ENCODE measurements around the gene FBP2.

GRCh38 chr9:94567271-94567670, 26.4 kb downstream of the FBP2 start:
- TF ChIP-seq CTCF (IDR thresholded peaks at IDR 0.05) (no peak), NR3C1 (CRISPR knock-in tag; conservative IDR thresholded peaks at IDR 0.05; ENCODE audit: low read depth) (no peak), SOX15 (CRISPR knock-in tag; IDR thresholded peaks at IDR 0.05) (no peak), ZNF138 (CRISPR knock-in tag; conservative IDR thresholded peaks at IDR 0.05) (no peak), CREB1 (CRISPR knock-in tag; IDR thresholded peaks at IDR 0.05) (no peak), RELA (CRISPR knock-in tag; IDR thresholded peaks at IDR 0.05; ENCODE audit: borderline replicate concordance) (no peak), ESRRA (CRISPR knock-in tag; IDR thresholded peaks at IDR 0.05; ENCODE audit: borderline replicate concordance) (no peak), MAX (CRISPR knock-in tag; IDR thresholded peaks at IDR 0.05) (no peak), FOXK1 (CRISPR knock-in tag; IDR thresholded peaks at IDR 0.05) (no peak), ATF1 (CRISPR knock-in tag; IDR thresholded peaks at IDR 0.05) (no peak), GABPB1 (CRISPR knock-in tag; IDR thresholded peaks at IDR 0.05) (no peak)
- TF ChIP-seq, protein P1, sequence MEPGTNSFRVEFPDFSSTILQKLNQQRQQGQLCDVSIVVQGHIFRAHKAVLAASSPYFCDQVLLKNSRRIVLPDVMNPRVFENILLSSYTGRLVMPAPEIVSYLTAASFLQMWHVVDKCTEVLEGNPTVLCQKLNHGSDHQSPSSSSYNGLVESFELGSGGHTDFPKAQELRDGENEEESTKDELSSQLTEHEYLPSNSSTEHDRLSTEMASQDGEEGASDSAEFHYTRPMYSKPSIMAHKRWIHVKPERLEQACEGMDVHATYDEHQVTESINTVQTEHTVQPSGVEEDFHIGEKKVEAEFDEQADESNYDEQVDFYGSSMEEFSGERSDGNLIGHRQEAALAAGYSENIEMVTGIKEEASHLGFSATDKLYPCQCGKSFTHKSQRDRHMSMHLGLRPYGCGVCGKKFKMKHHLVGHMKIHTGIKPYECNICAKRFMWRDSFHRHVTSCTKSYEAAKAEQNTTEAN (CRISPR knock-in tag; IDR thresholded peaks at IDR 0.05): no peak

Data from WTC11 (cell line).